Measurements from ENCODE around the gene KLHL29.

KLHL29 gene

DNA sequence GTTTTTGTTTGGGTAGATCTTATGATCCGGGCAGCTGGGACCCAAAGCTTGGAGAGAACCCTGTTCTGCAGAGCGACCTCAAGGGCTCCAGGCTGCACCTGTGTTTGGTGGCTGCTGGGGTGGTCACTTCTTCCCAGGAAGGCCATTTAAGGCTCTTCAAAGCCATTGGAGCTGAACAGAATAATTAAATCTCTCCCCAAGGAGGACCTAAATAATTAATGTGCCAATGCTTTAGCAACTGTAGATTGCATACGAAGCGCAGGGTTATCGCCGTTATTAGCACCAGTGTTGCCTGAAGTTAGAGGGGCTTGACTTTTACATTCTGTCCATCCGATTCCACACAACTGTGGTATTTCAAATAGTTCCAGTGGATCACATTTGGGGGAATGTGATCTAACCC is 290.5 kb downstream of the KLHL29 start:
- Histone ChIP-seq H3K9me3 (ENCODE audit: control insufficient read depth in 1 of 2, low read length in 2 of 2) (peaks cover 0 to 3% of the 10 kb centered on the region in 2 donors), H3K4me3 (ENCODE audit: low read depth in 1 of 2, low read length in 2 of 2) (no peak overlapping the region), H3K4me1 (ENCODE audit: control insufficient read depth in 1 of 2, insufficient read depth in 2 of 2, low read length in 2 of 2) (no peaks in the 10 kb centered on the region), H3K27me3 (ENCODE audit: control insufficient read depth in 1 of 2, insufficient read depth in 2 of 2, low read length in 2 of 2) (no peaks in the 10 kb centered on the region), H3K36me3 (ENCODE audit: control insufficient read depth in 1 of 2, insufficient read depth in 2 of 2, low read length in 2 of 2) (no peaks in the 10 kb centered on the region), H3K9ac (ENCODE audit: low read depth in 1 of 2, low read length in 2 of 2) (no peak overlapping the region), H3K27ac (ENCODE audit: low read depth, low read length) (no peak overlapping the region)

DNA sequence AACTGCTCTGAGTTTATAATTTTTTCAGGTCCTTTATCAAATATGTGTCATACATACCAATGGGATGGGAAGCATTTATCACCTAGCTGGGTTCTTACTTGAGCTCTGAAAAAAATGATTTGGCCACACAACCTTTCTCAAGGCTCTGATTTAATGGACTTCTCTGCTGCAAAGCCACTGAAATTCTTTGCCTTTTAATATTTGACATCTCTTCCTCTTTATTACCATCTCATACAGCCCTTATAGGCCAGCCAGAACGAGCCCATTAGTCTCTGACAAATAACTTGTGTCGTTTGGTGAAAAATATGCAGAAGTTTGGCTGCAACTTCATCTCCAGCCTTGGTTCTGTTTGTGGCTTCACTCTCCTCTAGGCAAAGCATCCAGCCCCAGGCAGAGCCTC is 292.9 kb downstream of the KLHL29 start:
- H3K27ac ChIP-seq (ENCODE audit: low read depth, low read length), result no peak overlapping the region
- H3K4me3 ChIP-seq (ENCODE audit: low read depth in 1 of 2, low read length in 2 of 2), result no peak overlapping the region
- H3K4me1 ChIP-seq (ENCODE audit: control insufficient read depth in 1 of 2, insufficient read depth in 2 of 2, low read length in 2 of 2), result no peaks in the 10 kb centered on the region
- H3K9ac ChIP-seq (ENCODE audit: low read depth in 1 of 2, low read length in 2 of 2), result no peak overlapping the region
- peaks cover 0 to 3% of the 10 kb centered on the region in 2 donors for H3K9me3 ChIP-seq (ENCODE audit: control insufficient read depth in 1 of 2, low read length in 2 of 2)
- H3K27me3 ChIP-seq (ENCODE audit: control insufficient read depth in 1 of 2, insufficient read depth in 2 of 2, low read length in 2 of 2), result no peaks in the 10 kb centered on the region
- no peaks in the 10 kb centered on the region for H3K36me3 ChIP-seq (ENCODE audit: control insufficient read depth in 1 of 2, insufficient read depth in 2 of 2, low read length in 2 of 2)

DNA sequence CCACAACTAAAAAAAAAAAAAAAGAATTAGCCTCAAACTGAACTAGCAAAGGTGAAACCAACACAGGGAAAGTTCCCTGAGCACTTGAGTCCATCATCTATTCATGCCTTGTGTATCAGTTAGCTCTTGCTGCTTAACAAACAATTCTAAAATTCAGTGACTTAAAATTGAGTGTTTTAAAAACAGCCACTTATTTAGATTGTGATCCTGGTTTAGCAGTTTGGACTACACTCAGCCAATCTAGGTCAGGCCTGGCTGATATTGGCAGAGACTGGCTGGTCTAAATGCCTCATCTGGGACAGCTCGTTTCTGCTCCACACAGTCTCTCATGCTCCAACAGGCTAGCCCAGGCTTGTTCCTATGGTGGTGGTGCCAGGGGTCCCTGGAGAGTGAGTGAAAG is 294.1 kb downstream of the KLHL29 start:
- Histone ChIP-seq H3K36me3 (ENCODE audit: control insufficient read depth in 1 of 2, insufficient read depth in 2 of 2, low read length in 2 of 2) (no peaks in the 10 kb centered on the region), H3K9me3 (ENCODE audit: control insufficient read depth in 1 of 2, low read length in 2 of 2) (peaks cover 0 to 3% of the 10 kb centered on the region in 2 donors), H3K4me3 (ENCODE audit: low read depth in 1 of 2, low read length in 2 of 2) (no peak overlapping the region), H3K27ac (ENCODE audit: low read depth, low read length) (no peak overlapping the region), H3K27me3 (ENCODE audit: control insufficient read depth in 1 of 2, insufficient read depth in 2 of 2, low read length in 2 of 2) (no peaks in the 10 kb centered on the region), H3K9ac (ENCODE audit: low read depth in 1 of 2, low read length in 2 of 2) (no peak overlapping the region), H3K4me1 (ENCODE audit: control insufficient read depth in 1 of 2, insufficient read depth in 2 of 2, low read length in 2 of 2) (no peaks in the 10 kb centered on the region)

DNA sequence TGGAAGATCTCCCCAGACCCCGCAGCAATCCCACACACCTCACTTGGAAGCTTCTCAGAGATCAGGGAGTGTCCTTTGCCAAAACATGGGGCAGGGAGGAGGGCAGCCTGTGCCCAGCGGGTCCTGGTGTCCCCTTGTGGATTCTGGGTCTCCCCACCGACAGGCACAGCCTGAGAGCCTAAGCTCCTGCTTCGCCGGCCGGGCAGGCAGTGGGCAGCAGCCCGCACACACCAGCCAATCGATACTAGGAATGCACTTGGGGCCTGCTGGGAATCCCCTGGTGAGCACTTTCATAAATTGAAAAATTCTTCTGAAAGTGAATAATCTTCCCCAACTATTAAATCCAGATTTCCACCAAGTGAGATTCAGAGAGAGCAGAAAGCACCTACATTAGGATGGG is 296.0 kb downstream of the KLHL29 start:
- H3K9me3 ChIP-seq (ENCODE audit: control insufficient read depth in 1 of 2, low read length in 2 of 2), result peaks cover 0 to 3% of the 10 kb centered on the region in 2 donors
- H3K4me3 ChIP-seq (ENCODE audit: low read depth in 1 of 2, low read length in 2 of 2), result no peak overlapping the region
- no peaks in the 10 kb centered on the region for H3K27me3 ChIP-seq (ENCODE audit: control insufficient read depth in 1 of 2, insufficient read depth in 2 of 2, low read length in 2 of 2)
- no peaks in the 10 kb centered on the region for H3K4me1 ChIP-seq (ENCODE audit: control insufficient read depth in 1 of 2, insufficient read depth in 2 of 2, low read length in 2 of 2)
- H3K9ac ChIP-seq (ENCODE audit: low read depth in 1 of 2, low read length in 2 of 2), result no peak overlapping the region
- no peak overlapping the region for H3K27ac ChIP-seq (ENCODE audit: low read depth, low read length)
- H3K36me3 ChIP-seq (ENCODE audit: control insufficient read depth in 1 of 2, insufficient read depth in 2 of 2, low read length in 2 of 2), result no peaks in the 10 kb centered on the region

DNA sequence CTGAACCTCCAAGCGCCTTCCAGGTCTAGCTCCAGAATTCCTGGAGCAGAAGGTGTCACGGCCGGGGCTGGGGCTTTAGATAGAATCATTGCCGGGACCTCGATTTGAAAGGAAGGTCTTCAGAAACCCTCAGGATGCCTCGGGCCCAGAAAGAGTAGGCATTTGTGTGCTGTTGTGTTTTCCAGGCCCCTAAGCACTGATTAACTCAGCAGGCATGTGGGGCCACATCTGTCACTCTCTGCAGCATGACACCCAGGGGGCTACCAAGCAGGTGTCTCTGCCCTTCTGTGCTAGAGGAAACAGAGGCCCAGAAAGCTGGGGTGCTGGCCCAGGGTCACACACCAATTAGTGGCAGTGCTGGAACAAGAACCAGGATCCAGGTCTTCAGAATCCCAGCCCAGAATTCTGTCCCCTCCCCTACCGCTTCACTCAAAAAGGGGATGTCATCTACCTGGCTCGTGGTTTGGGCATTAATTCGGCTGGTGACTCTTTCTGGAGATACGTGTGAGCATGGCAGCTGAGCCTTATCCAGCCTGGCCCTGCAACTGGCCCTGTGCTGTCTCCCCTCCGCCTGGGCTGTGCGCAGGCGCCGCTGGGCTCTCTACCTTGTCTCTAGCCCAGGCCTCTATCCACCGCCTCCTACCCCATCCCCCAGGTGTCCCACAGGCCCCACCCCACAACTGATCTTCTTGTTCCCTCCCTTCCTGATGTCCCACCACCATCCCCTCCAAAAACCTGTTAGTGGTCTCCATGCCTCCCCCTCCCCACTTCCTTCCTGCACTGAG is 296.6 kb downstream of the KLHL29 start:
- no peak overlapping the region for H3K9ac ChIP-seq (ENCODE audit: low read depth in 1 of 2, low read length in 2 of 2)
- no peaks in the 10 kb centered on the region for H3K36me3 ChIP-seq (ENCODE audit: control insufficient read depth in 1 of 2, insufficient read depth in 2 of 2, low read length in 2 of 2)
- no peaks in the 10 kb centered on the region for H3K4me1 ChIP-seq (ENCODE audit: control insufficient read depth in 1 of 2, insufficient read depth in 2 of 2, low read length in 2 of 2)
- H3K27me3 ChIP-seq (ENCODE audit: control insufficient read depth in 1 of 2, insufficient read depth in 2 of 2, low read length in 2 of 2), result no peaks in the 10 kb centered on the region
- H3K4me3 ChIP-seq (ENCODE audit: low read depth in 1 of 2, low read length in 2 of 2), result no peak overlapping the region
- H3K9me3 ChIP-seq (ENCODE audit: control insufficient read depth in 1 of 2, low read length in 2 of 2), result peaks cover 0 to 3% of the 10 kb centered on the region in 2 donors
- H3K27ac ChIP-seq (ENCODE audit: low read depth, low read length), result no peak overlapping the region

DNA sequence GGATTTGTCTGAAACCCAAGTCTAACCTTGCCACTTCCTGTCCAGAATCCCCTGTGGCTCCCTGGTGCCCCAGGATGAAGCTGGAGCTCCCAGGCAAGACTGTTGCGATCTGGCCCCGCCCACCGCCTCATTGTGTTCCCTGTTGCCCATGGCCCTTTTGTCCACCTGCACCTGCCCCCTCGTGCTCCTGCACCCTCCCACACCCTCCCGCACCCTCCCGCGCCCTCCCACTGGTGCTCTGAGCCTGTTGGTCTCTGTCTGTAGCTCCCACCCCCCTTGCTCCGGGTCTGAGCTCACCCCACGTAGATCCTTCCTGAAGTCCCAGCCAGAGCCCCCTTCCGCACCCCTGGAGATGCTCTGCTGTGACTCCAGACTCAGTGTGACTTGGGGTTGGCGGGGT is 297.5 kb downstream of the KLHL29 start:
- Histone ChIP-seq H3K27ac (ENCODE audit: low read depth, low read length) (no peak overlapping the region), H3K9ac (ENCODE audit: low read depth in 1 of 2, low read length in 2 of 2) (no peak overlapping the region), H3K27me3 (ENCODE audit: control insufficient read depth in 1 of 2, insufficient read depth in 2 of 2, low read length in 2 of 2) (no peaks in the 10 kb centered on the region), H3K36me3 (ENCODE audit: control insufficient read depth in 1 of 2, insufficient read depth in 2 of 2, low read length in 2 of 2) (no peaks in the 10 kb centered on the region), H3K4me1 (ENCODE audit: control insufficient read depth in 1 of 2, insufficient read depth in 2 of 2, low read length in 2 of 2) (no peaks in the 10 kb centered on the region), H3K9me3 (ENCODE audit: control insufficient read depth in 1 of 2, low read length in 2 of 2) (peaks cover 0 to 3% of the 10 kb centered on the region in 2 donors), H3K4me3 (ENCODE audit: low read depth in 1 of 2, low read length in 2 of 2) (no peak overlapping the region)

DNA sequence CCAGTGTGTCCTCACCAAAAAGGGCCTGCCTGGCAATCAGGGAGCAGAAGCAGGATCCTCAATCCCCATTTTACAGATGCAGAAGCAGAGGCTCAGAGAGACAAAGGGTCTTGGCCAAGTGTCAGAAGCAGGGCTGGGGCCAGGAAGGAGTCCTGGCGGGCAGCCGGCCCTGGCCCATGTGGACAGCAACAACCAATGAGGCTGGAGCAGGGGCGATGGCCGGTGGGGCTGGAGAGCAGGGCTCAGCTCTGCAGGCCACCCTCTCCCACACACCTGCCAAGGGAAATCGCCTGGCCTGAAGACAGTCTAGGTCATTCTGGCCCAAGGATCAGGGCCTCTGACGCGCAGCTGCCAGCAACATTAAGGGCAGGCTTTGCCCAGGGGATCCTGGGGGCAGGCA is 298.0 kb downstream of the KLHL29 start:
- Histone ChIP-seq H3K4me1 (ENCODE audit: control insufficient read depth in 1 of 2, insufficient read depth in 2 of 2, low read length in 2 of 2) (no peaks in the 10 kb centered on the region), H3K9me3 (ENCODE audit: control insufficient read depth in 1 of 2, low read length in 2 of 2) (peaks cover 0 to 3% of the 10 kb centered on the region in 2 donors), H3K9ac (ENCODE audit: low read depth in 1 of 2, low read length in 2 of 2) (no peak overlapping the region), H3K36me3 (ENCODE audit: control insufficient read depth in 1 of 2, insufficient read depth in 2 of 2, low read length in 2 of 2) (no peaks in the 10 kb centered on the region), H3K4me3 (ENCODE audit: low read depth in 1 of 2, low read length in 2 of 2) (no peak overlapping the region), H3K27me3 (ENCODE audit: control insufficient read depth in 1 of 2, insufficient read depth in 2 of 2, low read length in 2 of 2) (no peaks in the 10 kb centered on the region), H3K27ac (ENCODE audit: low read depth, low read length) (no peak overlapping the region)

DNA sequence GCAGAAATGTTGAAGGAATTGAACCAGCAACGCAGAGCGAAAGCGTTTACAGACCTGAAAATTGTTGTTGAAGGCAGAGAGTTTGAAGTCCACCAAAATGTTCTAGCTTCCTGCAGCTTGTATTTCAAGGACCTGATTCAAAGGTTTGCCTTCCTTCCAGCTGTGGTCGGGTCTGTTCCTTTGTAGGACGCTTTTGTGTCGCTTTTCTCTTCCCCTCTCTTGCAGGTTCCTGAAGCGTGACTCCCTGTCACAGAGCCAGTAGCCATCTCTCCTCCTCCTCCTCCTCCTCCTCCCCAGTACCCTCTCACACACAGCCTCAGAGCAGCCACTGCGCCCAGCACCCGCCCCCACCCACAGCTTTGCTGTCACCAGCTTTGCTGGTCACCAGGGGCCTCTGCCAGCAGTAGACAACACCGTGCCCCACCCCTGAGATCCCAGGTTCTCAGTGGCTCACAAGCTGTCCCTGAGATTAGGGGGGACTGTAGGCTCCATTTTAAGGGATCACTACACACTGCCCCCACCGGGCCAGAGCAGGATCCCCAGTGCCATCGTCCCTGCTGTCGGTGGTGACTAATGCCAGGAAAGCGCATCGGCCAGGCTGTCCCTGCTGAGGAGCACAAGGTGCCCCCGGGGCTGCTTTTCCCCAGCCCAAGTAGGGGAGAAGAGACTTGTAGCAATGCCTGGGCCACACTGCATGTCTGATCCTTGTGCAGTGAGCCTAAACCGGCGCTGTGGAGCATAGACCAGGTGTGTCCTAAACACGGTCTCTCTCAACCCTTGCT is 299.6 kb downstream of the KLHL29 start:
- H3K4me1 ChIP-seq (ENCODE audit: control insufficient read depth in 1 of 2, insufficient read depth in 2 of 2, low read length in 2 of 2), result no peaks in the 10 kb centered on the region
- H3K9ac ChIP-seq (ENCODE audit: low read depth in 1 of 2, low read length in 2 of 2), result no peak overlapping the region
- no peaks in the 10 kb centered on the region for H3K36me3 ChIP-seq (ENCODE audit: control insufficient read depth in 1 of 2, insufficient read depth in 2 of 2, low read length in 2 of 2)
- no peaks in the 10 kb centered on the region for H3K27me3 ChIP-seq (ENCODE audit: control insufficient read depth in 1 of 2, insufficient read depth in 2 of 2, low read length in 2 of 2)
- no peak overlapping the region for H3K4me3 ChIP-seq (ENCODE audit: low read depth in 1 of 2, low read length in 2 of 2)
- H3K27ac ChIP-seq (ENCODE audit: low read depth, low read length), result no peak overlapping the region
- no peaks in the 10 kb centered on the region for H3K9me3 ChIP-seq (ENCODE audit: control insufficient read depth in 1 of 2, low read length in 2 of 2)

DNA sequence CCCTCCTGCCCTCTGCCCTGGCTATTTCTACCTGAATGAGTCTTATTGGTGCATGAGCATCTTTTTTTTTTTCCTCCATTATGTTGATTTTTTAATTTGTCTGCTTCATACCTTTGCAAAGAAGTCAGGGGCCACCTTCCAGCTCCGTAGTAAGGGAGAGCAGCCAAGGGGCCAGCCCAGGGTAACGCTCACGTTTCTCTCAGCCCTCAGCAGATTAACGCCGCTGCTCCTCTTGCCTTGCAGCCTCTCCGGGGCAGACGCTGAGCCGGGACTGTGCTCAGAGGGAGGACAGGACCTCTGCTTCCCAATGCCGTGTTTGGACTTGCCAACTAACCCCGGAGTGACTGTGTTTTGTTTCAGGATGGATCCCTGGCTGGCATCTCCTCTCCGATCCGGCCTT is 300.2 kb downstream of the KLHL29 start:
- Histone ChIP-seq H3K9ac (ENCODE audit: low read depth in 1 of 2, low read length in 2 of 2) (no peak overlapping the region), H3K4me1 (ENCODE audit: control insufficient read depth in 1 of 2, insufficient read depth in 2 of 2, low read length in 2 of 2) (no peaks in the 10 kb centered on the region), H3K9me3 (ENCODE audit: control insufficient read depth in 1 of 2, low read length in 2 of 2) (no peaks in the 10 kb centered on the region), H3K27me3 (ENCODE audit: control insufficient read depth in 1 of 2, insufficient read depth in 2 of 2, low read length in 2 of 2) (no peaks in the 10 kb centered on the region), H3K36me3 (ENCODE audit: control insufficient read depth in 1 of 2, insufficient read depth in 2 of 2, low read length in 2 of 2) (no peaks in the 10 kb centered on the region), H3K4me3 (ENCODE audit: low read depth in 1 of 2, low read length in 2 of 2) (no peak overlapping the region), H3K27ac (ENCODE audit: low read depth, low read length) (no peak overlapping the region)

DNA sequence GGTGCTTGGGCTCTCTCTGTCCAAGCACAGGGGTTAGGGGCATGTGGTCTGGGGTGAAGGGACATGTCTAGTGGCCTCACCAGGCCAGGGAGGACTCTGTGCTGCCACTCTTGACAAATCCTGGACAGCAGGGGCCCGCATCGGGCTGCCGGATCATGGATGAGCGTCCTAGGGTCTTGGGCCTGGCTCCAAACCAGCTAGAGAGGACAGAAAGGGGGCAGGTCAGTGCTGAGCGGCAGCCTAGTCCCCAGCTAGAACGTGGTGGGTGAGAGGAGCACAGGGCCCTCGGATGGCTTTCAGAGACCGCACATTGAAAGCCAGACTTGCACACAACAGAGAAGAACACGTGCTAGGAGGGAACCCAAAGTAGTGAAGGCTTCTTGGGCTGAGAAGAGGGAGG is 300.7 kb downstream of the KLHL29 start:
- Histone ChIP-seq H3K4me3 (ENCODE audit: low read depth in 1 of 2, low read length in 2 of 2) (no peak overlapping the region), H3K36me3 (ENCODE audit: control insufficient read depth in 1 of 2, insufficient read depth in 2 of 2, low read length in 2 of 2) (no peaks in the 10 kb centered on the region), H3K9ac (ENCODE audit: low read depth in 1 of 2, low read length in 2 of 2) (no peak overlapping the region), H3K27ac (ENCODE audit: low read depth, low read length) (no peak overlapping the region), H3K4me1 (ENCODE audit: control insufficient read depth in 1 of 2, insufficient read depth in 2 of 2, low read length in 2 of 2) (no peaks in the 10 kb centered on the region), H3K27me3 (ENCODE audit: control insufficient read depth in 1 of 2, insufficient read depth in 2 of 2, low read length in 2 of 2) (no peaks in the 10 kb centered on the region), H3K9me3 (ENCODE audit: control insufficient read depth in 1 of 2, low read length in 2 of 2) (no peaks in the 10 kb centered on the region)
